Transverse colon (tissue), 4 donors: ENCODE data around the gene PIGO.
A peak's percentile ranks its signal among the peaks of the same experiment; 100 is the strongest.

ENCODE experiments used
- POLR2AphosphoS5 ChIP-seq, 3 donors: sonication (generic); formaldehyde crosslinking; IDR thresholded peaks; one replicate each; pipeline ENCODE4 v1.6.1; 2016; ENCODE audit warnings: antibody characterized with exemption in 3 of 3
- TF ChIP-seq, protein P1 (sequence below), 5 experiments: fragments of 200-600 bp in 3 of 5; fragments of 450-650 bp in 2 of 5; sonication (generic) in 3 of 5; IDR thresholded peaks; 1 replicate in 2 of 5; 2 replicates in 3 of 5; pipeline ENCODE4 v1.5.1; 2016 to 2017; ENCODE audit warnings: antibody characterized with exemption in 5 of 5, inconsistent platforms in 3 of 5, mild to moderate bottlenecking in 2 of 5, moderate library complexity in 1 of 5

DNA sequence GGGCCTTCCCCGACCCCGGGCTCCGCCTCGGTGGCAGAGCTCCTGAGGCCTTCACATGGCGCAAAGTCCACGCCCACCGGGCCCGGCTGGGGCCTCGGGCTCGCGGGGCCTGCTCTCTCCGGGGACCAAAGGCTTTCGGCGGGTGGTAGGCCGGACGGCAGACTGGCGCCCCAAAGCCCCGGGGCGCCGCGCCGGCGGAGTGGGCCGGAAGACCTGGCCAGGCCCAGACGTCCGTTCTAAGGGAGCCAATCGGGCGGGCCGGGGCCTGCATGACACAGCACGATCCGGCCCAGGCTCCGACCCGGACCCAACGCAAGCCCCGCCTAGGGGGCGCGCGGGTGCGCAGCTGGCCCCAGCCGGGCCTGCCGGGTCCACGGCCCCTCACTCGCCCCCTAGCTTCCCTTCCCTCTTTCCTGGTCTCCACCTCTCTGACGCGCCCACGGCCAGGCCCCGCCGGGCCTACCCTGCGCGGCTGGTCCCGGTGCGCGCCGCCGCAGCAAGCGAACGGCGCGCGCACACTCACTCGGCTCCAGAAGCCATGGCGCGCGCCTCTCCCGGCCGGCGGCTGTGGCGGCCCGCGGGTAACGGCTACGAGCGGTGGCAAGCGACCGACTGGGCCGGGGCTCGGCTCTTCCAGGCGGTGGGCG is 24.5 kb downstream of the PIGO start:
- peak in 2 of 3 donors; percentile 34 to 41 for TF ChIP-seq POLR2AphosphoS5 (IDR thresholded peaks at IDR 0.05)
- TF ChIP-seq, protein P1, sequence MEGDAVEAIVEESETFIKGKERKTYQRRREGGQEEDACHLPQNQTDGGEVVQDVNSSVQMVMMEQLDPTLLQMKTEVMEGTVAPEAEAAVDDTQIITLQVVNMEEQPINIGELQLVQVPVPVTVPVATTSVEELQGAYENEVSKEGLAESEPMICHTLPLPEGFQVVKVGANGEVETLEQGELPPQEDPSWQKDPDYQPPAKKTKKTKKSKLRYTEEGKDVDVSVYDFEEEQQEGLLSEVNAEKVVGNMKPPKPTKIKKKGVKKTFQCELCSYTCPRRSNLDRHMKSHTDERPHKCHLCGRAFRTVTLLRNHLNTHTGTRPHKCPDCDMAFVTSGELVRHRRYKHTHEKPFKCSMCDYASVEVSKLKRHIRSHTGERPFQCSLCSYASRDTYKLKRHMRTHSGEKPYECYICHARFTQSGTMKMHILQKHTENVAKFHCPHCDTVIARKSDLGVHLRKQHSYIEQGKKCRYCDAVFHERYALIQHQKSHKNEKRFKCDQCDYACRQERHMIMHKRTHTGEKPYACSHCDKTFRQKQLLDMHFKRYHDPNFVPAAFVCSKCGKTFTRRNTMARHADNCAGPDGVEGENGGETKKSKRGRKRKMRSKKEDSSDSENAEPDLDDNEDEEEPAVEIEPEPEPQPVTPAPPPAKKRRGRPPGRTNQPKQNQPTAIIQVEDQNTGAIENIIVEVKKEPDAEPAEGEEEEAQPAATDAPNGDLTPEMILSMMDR (IDR thresholded peaks at IDR 0.05): peak in 4 of 5 experiments; percentile 11 to 49 (median 26)
